Astrocyte of the cerebellum (primary cell): ENCODE data around the gene SERHL2.

Source experiments
- DNase-seq: peaks from one replicate; pipeline ENCODE4 v3.0.0-alpha.2; 2011; ENCODE audit warnings: low read depth
- H3K4me3 ChIP-seq: 2 replicates; pipeline ENCODE4 v1.5.1; 2011; ENCODE audit warnings: mild to moderate bottlenecking, low read depth, low read length, moderate library complexity
- in situ Hi-C: cut with HindIII; loops from 2 replicates; pipeline ENCODE4 v1.10.0; 2017; ENCODE audit warnings: low sequenced_read_pairs
- TF ChIP-seq, protein P1 (sequence below): IDR thresholded peaks from 2 replicates; pipeline ENCODE4 v1.5.1; 2012; ENCODE audit warnings: low read length, low read depth, moderate library complexity, mild to moderate bottlenecking; ENCODE audit errors: missing control alignments

SERHL2 gene

DNA sequence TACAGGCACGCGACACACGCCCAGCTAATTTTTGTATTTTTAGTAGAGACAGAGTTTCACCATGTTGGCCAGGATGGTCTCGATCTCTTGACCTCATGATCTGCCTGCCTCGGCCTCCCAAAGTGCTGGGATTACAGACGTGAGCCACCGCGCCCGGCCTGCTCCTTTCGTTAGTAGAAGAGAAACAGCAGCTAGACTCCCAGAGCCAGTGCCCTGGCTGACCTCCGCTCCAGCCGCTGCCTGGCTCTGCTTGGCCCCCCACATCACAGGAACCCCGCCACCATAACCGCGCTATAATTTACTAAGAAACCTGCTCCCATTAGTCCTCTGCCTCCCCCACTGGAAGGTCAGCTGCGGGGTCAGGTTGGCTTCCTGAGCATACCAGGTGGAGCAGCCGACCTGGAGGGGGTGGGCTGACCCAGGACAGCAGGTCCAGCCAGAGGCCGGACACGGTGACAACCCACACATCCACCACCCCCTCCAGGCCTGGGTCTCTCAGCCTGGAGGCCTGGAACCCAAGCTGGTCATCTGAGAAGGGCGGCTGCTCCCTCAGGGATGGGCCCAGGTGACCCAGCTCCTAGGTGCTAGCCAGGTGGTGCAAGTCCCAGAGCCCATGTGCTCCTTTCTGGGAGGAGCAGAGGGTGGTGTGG lies 68.4 kb downstream of the SERHL2 start:
- in situ Hi-C loops: no loop called here
- no peak for DNase-seq
- no peak overlapping the region for H3K4me3 ChIP-seq
- TF ChIP-seq, protein P1, sequence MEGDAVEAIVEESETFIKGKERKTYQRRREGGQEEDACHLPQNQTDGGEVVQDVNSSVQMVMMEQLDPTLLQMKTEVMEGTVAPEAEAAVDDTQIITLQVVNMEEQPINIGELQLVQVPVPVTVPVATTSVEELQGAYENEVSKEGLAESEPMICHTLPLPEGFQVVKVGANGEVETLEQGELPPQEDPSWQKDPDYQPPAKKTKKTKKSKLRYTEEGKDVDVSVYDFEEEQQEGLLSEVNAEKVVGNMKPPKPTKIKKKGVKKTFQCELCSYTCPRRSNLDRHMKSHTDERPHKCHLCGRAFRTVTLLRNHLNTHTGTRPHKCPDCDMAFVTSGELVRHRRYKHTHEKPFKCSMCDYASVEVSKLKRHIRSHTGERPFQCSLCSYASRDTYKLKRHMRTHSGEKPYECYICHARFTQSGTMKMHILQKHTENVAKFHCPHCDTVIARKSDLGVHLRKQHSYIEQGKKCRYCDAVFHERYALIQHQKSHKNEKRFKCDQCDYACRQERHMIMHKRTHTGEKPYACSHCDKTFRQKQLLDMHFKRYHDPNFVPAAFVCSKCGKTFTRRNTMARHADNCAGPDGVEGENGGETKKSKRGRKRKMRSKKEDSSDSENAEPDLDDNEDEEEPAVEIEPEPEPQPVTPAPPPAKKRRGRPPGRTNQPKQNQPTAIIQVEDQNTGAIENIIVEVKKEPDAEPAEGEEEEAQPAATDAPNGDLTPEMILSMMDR: no peak

DNA sequence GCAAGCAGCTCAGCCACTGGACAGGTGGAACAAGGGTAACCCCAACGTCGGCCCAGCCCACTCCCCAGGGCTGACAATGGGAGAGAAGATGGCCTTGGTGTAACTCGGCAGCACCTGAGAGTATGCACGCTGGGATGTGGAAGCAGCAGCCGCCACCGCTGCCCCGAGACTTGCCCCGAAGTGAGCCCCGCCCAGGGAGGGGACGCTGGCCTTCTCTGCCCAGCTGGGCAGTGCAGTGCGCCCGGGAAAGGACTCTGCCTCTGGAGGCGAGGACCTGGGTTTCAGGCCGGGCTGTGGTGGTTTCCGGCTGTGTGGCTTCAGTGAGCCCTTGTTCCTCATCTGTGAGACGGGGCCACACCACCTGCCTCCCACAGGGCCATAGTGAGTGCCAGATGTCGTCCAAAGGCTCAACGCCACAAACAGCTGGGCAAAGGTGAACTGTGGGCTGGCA lies 69.6 kb downstream of the SERHL2 start:
- in situ Hi-C loops: no loop called here
- DNase-seq: no peak
- TF ChIP-seq, protein P1: no peak
- H3K4me3 ChIP-seq: no peak overlapping the region
